Loucy (cell line): Measurements from ENCODE around the gene FLRT1.

Source experiments
- H2AFZ ChIP-seq: fragments of 200-600 bp; sonication (generic); 2 replicates; pipeline ENCODE4 v1.6.0; 2016; ENCODE audit warnings: antibody characterized with exemption, mild to moderate bottlenecking, low read length, moderate library complexity
- H3F3A ChIP-seq: fragments of 200-600 bp; 2 replicates; pipeline ENCODE4 v1.6.0; 2016; ENCODE audit warnings: antibody characterized with exemption, low read depth, mild to moderate bottlenecking
- H3K27me3 ChIP-seq: fragments of 200-600 bp; sonication (generic); 2 replicates; pipeline ENCODE4 v1.6.1; 2014; ENCODE audit warnings: low read length, mild to moderate bottlenecking; ENCODE audit not compliant: insufficient read depth, poor library complexity, severe bottlenecking
- H3K36me3 ChIP-seq: fragments of 200-600 bp; sonication (generic); 2 replicates; pipeline ENCODE4 v1.6.1; 2016; ENCODE audit warnings: low read length; ENCODE audit not compliant: insufficient read depth
- H3K4me1 ChIP-seq: fragments of 200-600 bp; sonication (generic); 2 replicates; pipeline ENCODE4 v1.5.1; 2014; ENCODE audit warnings: low read length, mild to moderate bottlenecking; ENCODE audit not compliant: insufficient read depth, poor library complexity, severe bottlenecking
- H3K4me2 ChIP-seq: fragments of 200-600 bp; sonication (generic); 2 replicates; pipeline ENCODE4 v1.6.0; 2014; ENCODE audit warnings: antibody characterized with exemption, low read length, low read depth, mild to moderate bottlenecking; ENCODE audit not compliant: poor library complexity, severe bottlenecking
- H3K4me3 ChIP-seq: fragments of 200-600 bp; sonication (generic); 2 replicates; pipeline ENCODE4 v1.5.1; 2014; ENCODE audit warnings: low read length, mild to moderate bottlenecking, mixed read lengths; ENCODE audit not compliant: poor library complexity, severe bottlenecking
- H3K79me2 ChIP-seq: fragments of 200-600 bp; sonication (generic); 2 replicates; pipeline ENCODE4 v1.6.1; 2014; ENCODE audit warnings: low read length; ENCODE audit not compliant: insufficient read depth
- H3K9ac ChIP-seq: fragments of 200-600 bp; sonication (generic); 2 replicates; pipeline ENCODE4 v1.6.0; 2014; ENCODE audit warnings: mild to moderate bottlenecking, low read depth, low read length, moderate library complexity; ENCODE audit not compliant: poor library complexity, severe bottlenecking
- H3K9me2 ChIP-seq: fragments of 200-600 bp; sonication (generic); replicated peaks from 2 replicates; pipeline ENCODE4 v1.6.1; 2016; ENCODE audit warnings: low read depth, low read length, mixed read lengths
- H3K9me3 ChIP-seq: fragments of 200-600 bp; sonication (generic); 2 replicates; pipeline ENCODE4 v1.6.1; 2014; ENCODE audit warnings: mild to moderate bottlenecking, antibody characterized with exemption, low read length, low read depth; ENCODE audit not compliant: insufficient read depth
- H4K20me1 ChIP-seq: fragments of 200-600 bp; sonication (generic); 2 replicates; pipeline ENCODE4 v1.6.0; 2014; ENCODE audit warnings: antibody characterized with exemption, low read length, mild to moderate bottlenecking; ENCODE audit not compliant: insufficient read depth, poor library complexity, severe bottlenecking
- EZH2phosphoT487 ChIP-seq: fragments of 200-600 bp; IDR thresholded peaks from 2 replicates; pipeline ENCODE4 v1.6.1; 2018; ENCODE audit warnings: antibody characterized with exemption, mild to moderate bottlenecking, moderate library complexity, borderline replicate concordance
- TF ChIP-seq, protein P1 (sequence below): fragments of 200-600 bp; sonication (generic); conservative IDR thresholded peaks from 2 replicates; pipeline ENCODE4 v1.5.1; 2014; ENCODE audit warnings: mild to moderate bottlenecking, antibody characterized with exemption, low read length

The FLRT1 gene

DNA sequence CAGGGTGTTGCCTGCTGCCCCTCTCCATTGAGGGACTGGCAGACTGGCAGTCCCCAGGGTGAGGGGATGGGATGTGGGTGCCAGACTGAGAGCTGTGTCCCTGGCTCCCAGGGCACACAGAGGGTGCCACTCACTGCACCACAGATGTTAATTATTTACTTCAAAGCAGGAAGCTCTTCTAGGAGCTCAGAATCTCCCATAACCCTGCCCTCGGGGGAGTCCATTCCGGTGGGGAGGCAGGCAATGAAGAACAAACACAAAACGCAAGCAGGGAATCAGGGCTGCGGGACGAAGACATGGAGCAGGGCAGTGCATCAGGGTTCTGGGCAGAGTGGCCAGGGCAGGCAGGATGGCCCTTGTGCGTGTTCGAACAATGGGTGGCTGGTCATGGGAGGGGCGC is 24.4 kb upstream of the FLRT1 start:
- Histone ChIP-seq H3K9me3 (no peaks in the 10 kb centered on the region), H3K36me3 (no peaks in the 10 kb centered on the region), H2AFZ (no peak overlapping the region), H3K27me3 (no peaks in the 10 kb centered on the region), H3K4me3 (no peak overlapping the region), H3K9ac (no peak overlapping the region), H3K4me2 (no peak overlapping the region), H3F3A (no peaks in the 10 kb centered on the region), H3K79me2 (no peaks in the 10 kb centered on the region), H3K9me2 (no peaks in the 10 kb centered on the region), H3K4me1 (no peaks in the 10 kb centered on the region), H4K20me1 (no peaks in the 10 kb centered on the region)
- TF ChIP-seq, protein P1, sequence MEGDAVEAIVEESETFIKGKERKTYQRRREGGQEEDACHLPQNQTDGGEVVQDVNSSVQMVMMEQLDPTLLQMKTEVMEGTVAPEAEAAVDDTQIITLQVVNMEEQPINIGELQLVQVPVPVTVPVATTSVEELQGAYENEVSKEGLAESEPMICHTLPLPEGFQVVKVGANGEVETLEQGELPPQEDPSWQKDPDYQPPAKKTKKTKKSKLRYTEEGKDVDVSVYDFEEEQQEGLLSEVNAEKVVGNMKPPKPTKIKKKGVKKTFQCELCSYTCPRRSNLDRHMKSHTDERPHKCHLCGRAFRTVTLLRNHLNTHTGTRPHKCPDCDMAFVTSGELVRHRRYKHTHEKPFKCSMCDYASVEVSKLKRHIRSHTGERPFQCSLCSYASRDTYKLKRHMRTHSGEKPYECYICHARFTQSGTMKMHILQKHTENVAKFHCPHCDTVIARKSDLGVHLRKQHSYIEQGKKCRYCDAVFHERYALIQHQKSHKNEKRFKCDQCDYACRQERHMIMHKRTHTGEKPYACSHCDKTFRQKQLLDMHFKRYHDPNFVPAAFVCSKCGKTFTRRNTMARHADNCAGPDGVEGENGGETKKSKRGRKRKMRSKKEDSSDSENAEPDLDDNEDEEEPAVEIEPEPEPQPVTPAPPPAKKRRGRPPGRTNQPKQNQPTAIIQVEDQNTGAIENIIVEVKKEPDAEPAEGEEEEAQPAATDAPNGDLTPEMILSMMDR = no peak
- no peak for TF ChIP-seq EZH2phosphoT487

DNA sequence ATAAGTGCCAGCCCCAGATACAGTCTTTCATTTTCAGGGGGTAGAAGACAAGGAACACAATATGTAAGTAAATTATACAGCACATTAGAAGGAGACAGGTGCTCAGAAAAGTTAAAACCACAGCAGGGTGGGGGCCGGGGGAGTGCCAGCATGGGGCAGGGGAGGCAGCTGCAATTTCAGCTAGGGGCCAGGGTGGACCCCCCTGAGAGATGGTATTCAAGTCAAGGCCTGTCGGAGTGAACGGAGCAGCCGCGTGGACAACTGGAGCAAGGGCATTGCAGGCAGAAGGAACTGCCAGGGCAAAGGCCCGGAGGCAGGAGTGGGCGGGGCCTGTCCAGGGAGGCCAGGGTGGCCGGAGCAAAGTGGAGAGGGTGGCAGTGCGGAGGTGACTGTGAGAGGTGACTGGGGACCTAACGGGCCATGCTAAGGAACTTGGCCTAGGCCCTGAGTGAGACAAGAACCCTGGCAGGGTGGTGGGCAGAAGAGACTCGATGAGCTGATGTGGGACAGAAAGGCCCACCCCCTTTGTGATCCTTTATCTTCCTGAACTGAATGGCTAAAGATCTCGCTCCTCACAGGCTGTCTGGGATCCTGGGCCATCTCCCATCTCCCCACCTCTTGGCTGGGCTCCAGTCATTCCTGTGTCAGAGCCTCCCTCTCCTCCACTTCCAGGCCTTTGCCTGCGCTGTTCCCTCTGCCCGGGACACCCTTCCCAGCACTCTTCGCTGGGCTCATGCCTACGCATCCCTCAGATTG is 22.4 kb upstream of the FLRT1 start:
- no peaks in the 10 kb centered on the region for H3K79me2 ChIP-seq
- H3K9ac ChIP-seq = no peak overlapping the region
- no peaks in the 10 kb centered on the region for H3K4me1 ChIP-seq
- no peaks in the 10 kb centered on the region for H4K20me1 ChIP-seq
- no peaks in the 10 kb centered on the region for H3F3A ChIP-seq
- TF ChIP-seq, protein P1 = no peak
- TF ChIP-seq EZH2phosphoT487 = no peak
- no peaks in the 10 kb centered on the region for H3K9me2 ChIP-seq
- no peak overlapping the region for H3K4me2 ChIP-seq
- no peak overlapping the region for H2AFZ ChIP-seq
- no peaks in the 10 kb centered on the region for H3K9me3 ChIP-seq
- no peak overlapping the region for H3K4me3 ChIP-seq
- H3K36me3 ChIP-seq = no peaks in the 10 kb centered on the region
- no peaks in the 10 kb centered on the region for H3K27me3 ChIP-seq

DNA sequence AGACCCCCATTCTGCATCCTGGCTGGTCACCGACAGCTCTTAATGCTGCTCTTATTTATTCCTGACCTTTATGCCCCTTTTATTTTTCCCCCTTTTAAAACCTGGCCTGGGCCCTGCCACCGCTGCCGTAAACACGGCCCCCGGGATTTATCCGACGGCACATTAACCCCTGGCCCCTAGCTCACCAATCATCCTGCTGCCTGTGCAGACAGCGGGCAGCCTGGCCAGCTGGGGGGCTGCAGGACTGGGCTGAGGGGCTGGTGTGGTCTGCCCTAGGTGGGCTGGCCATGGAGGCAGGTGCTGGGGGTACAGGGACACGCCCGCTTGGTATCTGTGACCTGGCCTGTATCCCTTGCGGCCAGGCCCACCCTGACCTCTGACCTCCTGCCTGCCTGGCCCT is 21.4 kb upstream of the FLRT1 start:
- Histone ChIP-seq H3K4me1 (no peaks in the 10 kb centered on the region), H4K20me1 (no peaks in the 10 kb centered on the region)
- TF ChIP-seq EZH2phosphoT487 = no peak
- TF ChIP-seq, protein P1 = no peak

More for the DNA sequence above, 21.4 kb upstream of the FLRT1 start:
- H3K79me2 ChIP-seq = no peaks in the 10 kb centered on the region
- H3K4me3 ChIP-seq = no peak overlapping the region
- H3K4me2 ChIP-seq = no peak overlapping the region
- no peaks in the 10 kb centered on the region for H3K27me3 ChIP-seq
- H3K9me2 ChIP-seq = no peaks in the 10 kb centered on the region
- no peak overlapping the region for H3K9ac ChIP-seq
- H3K36me3 ChIP-seq = no peaks in the 10 kb centered on the region
- no peaks in the 10 kb centered on the region for H3K9me3 ChIP-seq
- no peaks in the 10 kb centered on the region for H3F3A ChIP-seq
- no peak overlapping the region for H2AFZ ChIP-seq
